ENCODE results near the gene GPR39.
"Not testable (repeated sequence)": the region's sequence is repeated elsewhere in the genome, so short reads cannot be mapped to it uniquely, and the experiment has no call there.

GPR39 gene

DNA sequence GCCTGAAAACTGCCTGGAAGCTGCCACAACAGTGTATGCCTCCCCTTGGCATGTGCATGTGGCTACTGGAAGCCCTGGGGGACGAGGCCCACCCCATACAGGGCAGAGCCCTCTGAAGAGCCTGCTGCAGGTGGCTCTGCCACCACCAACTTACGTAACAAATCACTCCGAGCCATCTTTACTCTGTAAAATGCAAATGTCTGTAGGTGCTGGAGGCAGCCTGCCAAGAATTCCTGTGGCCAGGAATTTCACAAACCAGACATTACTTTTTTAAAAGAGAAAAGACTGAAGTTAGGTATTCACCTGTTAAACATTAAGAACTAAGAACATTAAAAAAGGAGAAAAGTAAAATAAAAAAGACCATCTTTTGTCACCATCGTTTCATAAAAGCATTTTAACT is 106.3 kb downstream of the GPR39 start:
- TF ChIP-seq ZNF274 (IDR thresholded peaks at IDR 0.05; ENCODE audit: low read depth, low read length): no peak
- no peak overlapping the region for H3K4me3 ChIP-seq (ENCODE audit: low read length)

DNA sequence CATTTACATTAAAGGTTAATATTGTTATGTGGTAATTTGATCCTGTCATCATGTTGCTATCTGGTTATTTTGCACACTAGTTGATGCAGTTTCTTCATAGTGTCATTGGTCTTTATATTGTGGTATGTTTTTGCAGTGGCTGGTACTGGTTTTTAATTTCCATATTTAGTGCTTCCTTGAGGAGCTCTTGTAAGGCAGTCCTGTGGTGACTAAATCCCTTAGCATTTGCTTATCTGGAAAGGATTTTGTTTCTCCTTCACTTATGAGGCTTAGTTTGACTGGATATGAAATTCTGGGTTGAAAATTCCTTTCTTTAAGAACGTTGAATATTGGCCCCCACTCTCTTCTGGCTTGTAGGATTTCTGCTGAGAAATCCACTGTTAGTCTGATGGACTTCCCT is 120.5 kb downstream of the GPR39 start:
- not testable (repeated sequence) for H3K4me3 ChIP-seq (ENCODE audit: low read length)

DNA sequence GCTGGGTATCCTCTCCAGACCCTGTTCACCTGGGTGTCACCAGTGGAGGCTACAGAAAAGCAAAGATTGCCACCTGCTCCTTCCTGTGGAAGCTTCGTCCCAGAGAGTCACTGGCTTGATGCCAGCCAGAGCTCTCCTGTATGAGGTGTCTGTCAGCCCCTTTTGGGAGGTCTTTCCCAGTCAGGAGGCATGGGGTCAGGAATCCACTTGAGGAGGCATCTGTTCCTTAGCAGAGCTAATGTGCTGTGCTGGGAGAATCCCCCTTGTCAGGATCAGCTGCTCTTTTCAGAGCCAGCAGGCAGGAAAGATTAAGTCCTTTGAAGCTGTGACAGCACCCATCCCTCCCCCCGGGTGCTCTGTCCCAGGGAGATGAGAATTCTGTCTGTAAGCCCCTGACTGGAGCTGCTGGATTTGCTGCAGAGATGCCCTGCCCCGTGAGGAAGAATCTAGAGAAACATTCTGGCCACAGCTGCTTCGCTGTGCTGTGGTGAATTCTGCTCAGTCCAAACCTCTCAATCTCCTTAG is 121.8 kb downstream of the GPR39 start:
- no peak for TF ChIP-seq ZNF274 (IDR thresholded peaks at IDR 0.05; ENCODE audit: low read depth, low read length)

DNA sequence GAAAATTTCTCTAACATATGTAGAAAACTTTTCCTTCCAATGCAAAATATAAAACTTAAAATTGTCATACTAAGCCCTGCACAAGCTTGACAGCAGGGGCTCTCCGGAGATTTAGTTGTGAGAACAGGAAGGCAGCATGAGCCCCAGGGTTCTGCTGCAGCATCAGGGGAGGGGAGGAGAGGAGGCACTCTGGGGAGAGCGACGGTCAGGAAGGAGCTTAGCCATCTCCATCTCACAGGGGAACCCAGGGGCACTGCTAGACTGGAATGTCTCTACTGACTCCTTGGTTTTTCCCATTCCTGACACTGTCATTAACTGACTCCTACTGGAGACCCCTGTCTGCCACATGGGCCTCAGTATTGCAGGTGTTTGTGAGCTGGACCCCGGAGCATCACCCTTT is 123.6 kb downstream of the GPR39 start:
- no peak for TF ChIP-seq ZNF274 (IDR thresholded peaks at IDR 0.05; ENCODE audit: low read depth, low read length)
- H3K4me3 ChIP-seq (ENCODE audit: low read length): no peak overlapping the region

More for the DNA sequence above, 121.8 kb downstream of the GPR39 start:
- H3K4me3 ChIP-seq (ENCODE audit: low read length): no peak overlapping the region

DNA sequence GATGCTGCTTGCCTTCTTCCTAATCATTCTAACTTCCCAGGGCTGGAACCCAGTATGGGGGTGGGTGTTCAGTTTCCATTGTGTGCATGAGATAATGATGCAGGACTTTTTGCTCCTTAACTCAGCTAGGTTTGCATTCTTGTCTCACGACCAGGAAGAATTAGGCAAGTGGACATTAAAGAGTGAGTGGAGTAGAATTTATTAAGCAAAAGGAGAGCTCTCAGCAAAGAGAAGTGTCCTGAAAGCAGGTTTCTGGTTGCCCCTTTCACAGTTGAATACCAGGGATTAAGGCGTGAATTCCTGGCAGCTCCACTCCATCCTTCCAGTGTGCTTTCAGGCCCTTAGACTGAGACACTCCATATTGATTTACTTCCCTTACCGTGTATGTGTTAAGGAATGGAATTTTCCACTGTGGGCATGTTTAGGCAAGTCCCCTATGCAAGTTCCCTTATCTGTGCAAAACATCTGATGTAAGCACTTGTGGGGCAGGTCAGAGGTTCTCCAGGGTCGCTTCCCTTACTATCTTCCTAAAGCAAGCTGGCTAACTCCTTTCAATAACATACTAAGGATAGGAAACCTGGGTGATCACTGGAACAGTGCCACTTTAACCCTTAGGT is 126.5 kb downstream of the GPR39 start:
- no peak for TF ChIP-seq ZNF274 (IDR thresholded peaks at IDR 0.05; ENCODE audit: low read depth, low read length)

DNA sequence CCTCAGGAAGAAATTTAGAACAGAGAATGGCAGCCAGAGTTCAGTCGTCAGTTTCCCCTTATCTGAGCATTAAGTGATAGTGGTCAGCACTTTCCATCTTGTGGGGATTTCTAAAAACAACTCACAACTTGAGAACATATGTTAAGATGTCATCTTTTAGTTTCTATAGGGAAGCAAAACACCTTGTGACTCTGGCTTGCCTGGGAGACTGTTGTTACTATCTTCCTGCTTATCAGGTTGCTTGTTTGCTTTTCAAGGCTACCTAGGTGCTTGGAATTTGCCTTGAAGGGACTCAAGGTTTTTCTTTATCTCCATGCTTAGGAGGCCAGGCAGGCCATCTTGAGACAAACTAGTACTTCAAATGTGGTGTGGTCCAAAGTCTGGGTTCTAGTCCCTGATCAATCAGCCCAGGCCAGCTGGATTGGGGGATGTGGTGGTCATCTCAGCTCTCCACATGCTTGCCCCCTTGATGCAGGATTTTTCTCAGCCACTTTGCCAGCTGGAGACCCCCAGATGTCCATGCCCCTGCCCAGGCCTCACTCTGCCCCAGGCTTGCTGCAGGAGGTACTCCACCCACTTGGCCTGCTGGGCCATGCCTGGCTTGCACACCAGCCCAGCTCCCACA is 127.5 kb downstream of the GPR39 start:
- H3K4me3 ChIP-seq (ENCODE audit: low read length): no peak overlapping the region
- no peak for TF ChIP-seq ZNF274 (IDR thresholded peaks at IDR 0.05; ENCODE audit: low read depth, low read length)

More for the DNA sequence above, 126.5 kb downstream of the GPR39 start:
- H3K4me3 ChIP-seq (ENCODE audit: low read length): no peak overlapping the region

DNA sequence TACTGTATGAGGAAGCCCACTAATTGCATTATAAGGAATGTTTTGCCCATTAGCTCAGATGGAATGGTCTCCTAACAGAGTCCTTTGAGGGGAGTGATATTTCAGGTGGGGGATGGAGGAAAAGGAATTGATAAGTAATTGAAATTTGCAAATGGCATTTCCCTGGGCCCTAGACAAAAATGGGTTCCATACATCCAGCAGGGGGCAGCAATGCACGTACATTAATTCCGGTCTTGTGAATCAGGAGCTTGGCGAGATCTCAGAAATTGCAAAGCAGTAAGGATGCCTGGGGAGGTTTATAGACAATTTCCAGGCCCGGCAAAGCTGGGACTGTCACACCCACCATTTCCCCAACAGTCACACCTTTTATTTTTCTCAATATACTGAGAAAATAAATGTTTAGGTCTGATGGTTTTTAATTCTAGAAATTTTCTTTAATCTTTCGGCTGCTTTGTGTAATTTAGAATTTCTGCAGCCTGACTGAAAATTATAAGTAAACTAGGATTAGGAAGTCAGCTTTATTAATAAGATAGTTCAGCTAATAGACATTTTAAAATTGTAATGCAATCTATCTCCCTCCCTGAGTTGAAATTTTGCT is 130.6 kb downstream of the GPR39 start:
- TF ChIP-seq ZNF274 (IDR thresholded peaks at IDR 0.05; ENCODE audit: low read depth, low read length): no peak
- H3K4me3 ChIP-seq (ENCODE audit: low read length): no peak overlapping the region

DNA sequence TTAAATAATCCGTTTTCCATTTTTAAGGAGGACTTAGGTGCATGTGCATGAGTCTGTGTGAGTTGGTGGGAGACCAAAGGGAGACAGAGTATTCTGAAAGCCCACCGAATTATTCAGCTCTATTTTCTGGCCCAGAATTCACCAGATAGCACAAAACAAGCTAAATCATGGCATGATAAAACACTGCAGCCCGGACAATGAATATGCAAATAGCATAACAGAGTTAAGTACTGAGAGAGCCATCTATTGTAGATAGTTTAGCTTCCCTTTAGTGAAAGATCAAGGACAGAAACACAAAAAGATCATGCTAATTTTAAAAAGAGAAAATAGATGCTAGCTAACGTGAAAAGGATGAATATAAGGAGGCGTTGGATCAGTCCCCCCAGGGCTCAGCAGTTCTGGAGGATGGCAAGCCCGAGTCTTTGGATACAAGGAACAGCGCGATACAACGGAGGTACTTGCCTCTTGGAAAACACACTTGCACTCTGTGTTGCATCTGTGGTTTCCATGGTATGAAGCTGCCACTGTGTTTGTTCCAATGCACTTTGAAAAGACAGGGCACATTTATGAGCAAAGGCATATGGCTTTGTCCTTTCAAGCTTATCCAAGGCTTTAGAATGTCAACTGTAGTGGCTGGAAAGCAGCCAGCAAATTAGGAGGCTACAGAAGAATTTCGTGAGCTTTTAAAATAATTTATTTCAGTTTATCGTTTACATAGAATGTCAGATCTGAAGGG is 133.5 kb downstream of the GPR39 start:
- no peak for TF ChIP-seq ZNF274 (IDR thresholded peaks at IDR 0.05; ENCODE audit: low read depth, low read length)
- H3K4me3 ChIP-seq (ENCODE audit: low read length): no peak overlapping the region

DNA sequence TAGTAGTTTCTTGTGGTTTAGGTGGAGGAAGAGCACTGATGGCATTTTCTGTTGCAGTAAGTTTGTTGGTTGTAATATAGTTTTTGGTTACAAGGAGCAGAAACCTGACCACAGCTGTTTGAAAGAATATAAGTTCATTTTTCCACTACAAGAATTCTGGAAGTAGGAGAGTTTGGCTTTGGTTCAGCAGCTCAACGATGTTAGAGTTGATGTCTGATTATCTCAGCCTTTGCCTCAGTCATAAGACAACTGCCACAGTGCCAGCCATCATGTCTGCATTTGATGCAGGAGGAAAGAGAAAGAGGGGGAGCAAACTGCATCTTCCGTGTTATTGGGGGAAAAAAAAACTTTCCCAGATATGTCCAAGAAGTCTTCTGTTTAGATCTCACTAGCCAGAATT is 134.3 kb downstream of the GPR39 start:
- no peak for TF ChIP-seq ZNF274 (IDR thresholded peaks at IDR 0.05; ENCODE audit: low read depth, low read length)
- H3K4me3 ChIP-seq (ENCODE audit: low read length): no peak overlapping the region

DNA sequence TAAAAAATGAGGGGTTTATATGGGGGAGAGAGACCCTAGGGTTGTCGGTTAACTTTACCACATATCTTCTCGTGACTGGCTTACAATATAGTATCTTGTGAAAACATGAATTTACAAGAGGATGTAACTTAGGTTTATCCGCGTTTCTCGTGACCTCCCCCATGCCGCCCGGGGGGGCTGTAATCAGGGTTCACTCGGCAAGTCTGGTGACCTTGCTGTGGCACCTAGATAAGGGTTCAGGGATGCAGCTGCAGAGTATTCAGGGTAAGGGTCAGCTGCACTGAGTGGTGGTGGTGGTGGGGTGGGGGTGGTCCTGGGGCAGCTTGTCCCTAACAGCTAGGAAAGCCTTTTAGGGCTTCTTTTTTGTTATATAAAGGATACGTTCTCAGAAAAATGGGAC is 141.1 kb downstream of the GPR39 start:
- no peak for TF ChIP-seq ZNF274 (IDR thresholded peaks at IDR 0.05; ENCODE audit: low read depth, low read length)
- no peak overlapping the region for H3K4me3 ChIP-seq (ENCODE audit: low read length)

DNA sequence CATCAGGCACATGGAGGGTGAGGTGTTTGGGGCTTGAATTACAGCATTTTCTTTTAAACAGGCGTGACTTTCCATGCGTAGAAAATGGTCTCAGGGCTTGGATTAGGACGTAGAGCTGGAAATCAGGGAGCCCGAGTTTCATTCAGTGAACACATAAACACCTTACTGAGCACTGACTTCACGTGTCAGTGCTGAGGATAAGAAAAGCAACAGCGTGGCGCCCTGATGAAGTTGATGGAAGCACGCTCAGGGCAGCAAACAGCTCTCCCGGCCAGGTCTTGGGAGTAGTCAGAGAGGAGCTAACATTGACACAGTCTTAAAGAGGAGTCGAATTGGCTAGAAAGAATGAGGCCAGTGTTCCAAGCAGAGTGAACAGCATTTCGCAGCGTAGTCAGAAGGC is 142.7 kb downstream of the GPR39 start:
- no peak overlapping the region for H3K4me3 ChIP-seq (ENCODE audit: low read length)
- TF ChIP-seq ZNF274 (IDR thresholded peaks at IDR 0.05; ENCODE audit: low read depth, low read length): no peak

DNA sequence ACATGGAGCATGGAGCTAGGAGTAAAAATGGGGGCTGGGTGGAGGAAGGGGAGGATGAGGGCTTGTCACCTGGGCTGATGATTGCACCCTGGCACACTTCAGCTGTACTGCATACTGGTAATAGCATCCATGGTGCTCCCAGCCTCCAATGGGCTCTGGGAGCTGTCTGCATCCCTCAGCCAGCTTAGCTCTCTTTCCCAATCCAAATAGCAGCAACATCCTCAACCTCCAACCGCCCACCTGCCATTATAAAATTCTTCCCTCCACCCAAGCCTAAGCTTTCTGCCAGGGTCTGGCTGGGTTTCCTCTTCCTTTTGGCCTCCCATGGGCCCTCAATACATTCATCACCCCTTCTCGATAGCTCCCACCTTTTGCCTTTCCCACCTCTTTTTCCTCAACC is 143.3 kb downstream of the GPR39 start:
- H3K4me3 ChIP-seq (ENCODE audit: low read length): no peak overlapping the region
- TF ChIP-seq ZNF274 (IDR thresholded peaks at IDR 0.05; ENCODE audit: low read depth, low read length): no peak

DNA sequence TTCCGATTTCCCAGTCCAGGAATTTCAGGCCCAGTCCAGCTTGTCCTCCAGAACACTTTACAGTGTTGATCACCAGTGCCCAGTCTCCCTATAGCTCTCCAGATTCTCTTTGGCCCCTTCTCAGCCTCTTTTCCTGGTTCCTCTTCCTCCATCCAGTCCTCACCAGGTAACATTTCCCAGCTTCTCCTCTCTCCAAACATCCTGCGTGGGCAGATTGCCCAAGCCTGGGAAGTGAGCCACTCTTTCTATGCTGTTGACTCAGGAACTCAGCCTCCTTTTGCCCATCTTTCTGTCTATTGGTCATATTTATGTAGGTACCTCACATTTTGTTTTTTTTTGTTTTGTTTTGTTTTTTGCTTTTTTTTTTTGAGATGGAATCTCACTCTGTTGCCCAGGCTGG is 144.0 kb downstream of the GPR39 start:
- no peak overlapping the region for H3K4me3 ChIP-seq (ENCODE audit: low read length)

DNA sequence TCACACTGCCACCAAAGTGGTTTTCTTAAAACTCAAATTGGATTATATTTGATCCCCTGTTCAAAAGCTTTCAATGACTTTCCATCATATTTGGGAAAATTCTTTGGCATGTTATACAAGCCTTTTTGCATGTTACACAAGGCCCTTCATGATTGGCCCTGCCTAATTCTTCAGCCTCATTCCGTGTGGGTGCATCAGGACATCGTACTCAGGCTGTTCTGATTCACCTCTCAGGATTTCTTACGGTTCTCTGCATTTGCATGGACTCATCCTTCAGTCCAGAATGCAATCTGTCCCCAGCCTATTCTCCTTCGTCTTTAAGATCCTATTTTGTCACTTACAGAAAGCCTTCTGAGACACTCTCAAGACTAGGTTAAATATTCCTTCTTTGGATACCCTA is 145.6 kb downstream of the GPR39 start:
- no peak overlapping the region for H3K4me3 ChIP-seq (ENCODE audit: low read length)
- TF ChIP-seq ZNF274 (IDR thresholded peaks at IDR 0.05; ENCODE audit: low read depth, low read length): no peak

More for the DNA sequence above, 144.0 kb downstream of the GPR39 start:
- no peak for TF ChIP-seq ZNF274 (IDR thresholded peaks at IDR 0.05; ENCODE audit: low read depth, low read length)

DNA sequence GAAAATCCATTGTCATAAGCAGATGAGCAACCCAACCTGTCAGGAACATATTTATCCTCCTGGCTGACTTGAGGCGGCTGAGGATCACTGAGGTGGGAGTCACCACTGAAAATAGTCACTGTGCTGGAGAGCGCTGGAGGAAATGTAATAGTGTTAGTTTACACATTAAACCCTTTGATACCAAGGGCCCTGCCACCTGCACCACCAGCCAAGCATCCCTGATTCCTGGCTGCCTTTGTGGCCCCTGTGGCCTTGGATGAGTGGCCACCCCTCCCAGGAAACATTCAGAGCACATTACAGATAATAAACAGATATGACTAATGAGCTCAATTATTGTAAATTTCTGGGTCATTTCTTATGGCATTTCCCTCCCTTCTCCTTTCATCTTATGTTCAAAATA is 147.5 kb downstream of the GPR39 start:
- TF ChIP-seq ZNF274 (IDR thresholded peaks at IDR 0.05; ENCODE audit: low read depth, low read length): no peak
- H3K4me3 ChIP-seq (ENCODE audit: low read length): no peak overlapping the region

All from GM08714 (cell line).